ENCODE measurements around the gene ZNF784.

The ZNF784 gene

DNA sequence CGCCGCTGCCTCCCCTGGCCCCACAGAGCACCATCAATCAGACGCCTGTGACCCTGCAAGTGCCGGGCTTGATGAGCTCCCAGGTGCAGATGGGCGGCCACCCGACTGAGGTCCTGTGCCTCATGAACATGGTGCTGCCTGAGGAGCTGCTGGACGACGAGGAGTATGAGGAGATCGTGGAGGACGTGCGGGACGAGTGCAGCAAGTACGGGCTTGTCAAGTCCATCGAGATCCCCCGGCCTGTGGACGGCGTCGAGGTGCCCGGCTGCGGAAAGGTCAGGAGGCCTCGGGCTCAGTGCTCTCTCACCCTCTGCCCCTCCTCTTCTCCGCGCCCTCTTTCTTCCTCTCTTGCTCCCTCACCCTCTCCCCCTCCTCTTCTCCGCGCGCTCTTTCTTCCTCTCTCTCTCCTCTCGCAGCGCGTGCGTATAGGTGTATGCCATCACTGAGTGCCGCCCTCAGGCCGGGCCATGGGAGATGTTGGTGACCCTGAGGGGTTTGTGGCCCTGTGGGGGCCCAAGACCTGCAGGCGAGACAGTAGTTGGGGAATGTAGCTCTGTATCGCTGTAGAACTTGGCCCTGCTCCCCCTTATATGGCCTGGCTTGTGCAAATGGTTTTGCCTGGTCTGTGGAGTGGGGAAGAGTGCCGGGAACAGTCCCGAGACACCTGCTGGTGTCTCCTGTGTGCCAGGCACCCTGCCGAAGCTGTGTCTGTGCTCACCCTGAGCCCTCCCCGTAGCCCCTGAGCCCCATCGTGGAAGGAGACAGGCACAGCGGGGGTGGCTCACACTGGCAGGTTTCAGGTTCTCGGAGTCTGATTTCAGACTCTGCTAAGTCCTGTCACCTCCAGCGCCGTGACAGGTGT is 45.3 kb upstream of the ZNF784 start:
- H3K9ac ChIP-seq (ENCODE audit: low read length) = no peak overlapping the region
- peaks cover 11% of the 10 kb centered on the region for H4K20me1 ChIP-seq (ENCODE audit: low read depth, low read length)
- H3K79me2 ChIP-seq (ENCODE audit: insufficient read depth, low read length) = peaks cover 84% of the 10 kb centered on the region
- H3K36me3 ChIP-seq (ENCODE audit: low read length) = peaks cover 11% of the 10 kb centered on the region
- H3K9me2 ChIP-seq (replicated peaks; ENCODE audit: insufficient read depth, low read length) = no peaks in the 10 kb centered on the region
- H3K4me2 ChIP-seq (ENCODE audit: low read depth, low read length, poor library complexity, severe bottlenecking) = no peak overlapping the region
- H3K27ac ChIP-seq (ENCODE audit: low read depth, low read length) = no peak overlapping the region
- no peaks in the 10 kb centered on the region for H3K27me3 ChIP-seq (ENCODE audit: low read length)
- TF ChIP-seq, protein P1, sequence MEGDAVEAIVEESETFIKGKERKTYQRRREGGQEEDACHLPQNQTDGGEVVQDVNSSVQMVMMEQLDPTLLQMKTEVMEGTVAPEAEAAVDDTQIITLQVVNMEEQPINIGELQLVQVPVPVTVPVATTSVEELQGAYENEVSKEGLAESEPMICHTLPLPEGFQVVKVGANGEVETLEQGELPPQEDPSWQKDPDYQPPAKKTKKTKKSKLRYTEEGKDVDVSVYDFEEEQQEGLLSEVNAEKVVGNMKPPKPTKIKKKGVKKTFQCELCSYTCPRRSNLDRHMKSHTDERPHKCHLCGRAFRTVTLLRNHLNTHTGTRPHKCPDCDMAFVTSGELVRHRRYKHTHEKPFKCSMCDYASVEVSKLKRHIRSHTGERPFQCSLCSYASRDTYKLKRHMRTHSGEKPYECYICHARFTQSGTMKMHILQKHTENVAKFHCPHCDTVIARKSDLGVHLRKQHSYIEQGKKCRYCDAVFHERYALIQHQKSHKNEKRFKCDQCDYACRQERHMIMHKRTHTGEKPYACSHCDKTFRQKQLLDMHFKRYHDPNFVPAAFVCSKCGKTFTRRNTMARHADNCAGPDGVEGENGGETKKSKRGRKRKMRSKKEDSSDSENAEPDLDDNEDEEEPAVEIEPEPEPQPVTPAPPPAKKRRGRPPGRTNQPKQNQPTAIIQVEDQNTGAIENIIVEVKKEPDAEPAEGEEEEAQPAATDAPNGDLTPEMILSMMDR (IDR thresholded peaks at IDR 0.05; ENCODE audit: insufficient read depth, low read length, poor library complexity, severe bottlenecking) = no peak
- no peak for TF ChIP-seq EZH2phosphoT487 (conservative IDR thresholded peaks at IDR 0.05; ENCODE audit: low read length)
- no peak overlapping the region for H2AFZ ChIP-seq (ENCODE audit: low read depth, low read length, severe bottlenecking)
- H3K4me3 ChIP-seq (ENCODE audit: insufficient read depth, low read length, poor library complexity, severe bottlenecking) = no peak overlapping the region
- H3F3A ChIP-seq (ENCODE audit: insufficient read depth) = peaks cover 25% of the 10 kb centered on the region
- no peaks in the 10 kb centered on the region for H3K9me3 ChIP-seq (ENCODE audit: insufficient read depth, low read length)

DNA sequence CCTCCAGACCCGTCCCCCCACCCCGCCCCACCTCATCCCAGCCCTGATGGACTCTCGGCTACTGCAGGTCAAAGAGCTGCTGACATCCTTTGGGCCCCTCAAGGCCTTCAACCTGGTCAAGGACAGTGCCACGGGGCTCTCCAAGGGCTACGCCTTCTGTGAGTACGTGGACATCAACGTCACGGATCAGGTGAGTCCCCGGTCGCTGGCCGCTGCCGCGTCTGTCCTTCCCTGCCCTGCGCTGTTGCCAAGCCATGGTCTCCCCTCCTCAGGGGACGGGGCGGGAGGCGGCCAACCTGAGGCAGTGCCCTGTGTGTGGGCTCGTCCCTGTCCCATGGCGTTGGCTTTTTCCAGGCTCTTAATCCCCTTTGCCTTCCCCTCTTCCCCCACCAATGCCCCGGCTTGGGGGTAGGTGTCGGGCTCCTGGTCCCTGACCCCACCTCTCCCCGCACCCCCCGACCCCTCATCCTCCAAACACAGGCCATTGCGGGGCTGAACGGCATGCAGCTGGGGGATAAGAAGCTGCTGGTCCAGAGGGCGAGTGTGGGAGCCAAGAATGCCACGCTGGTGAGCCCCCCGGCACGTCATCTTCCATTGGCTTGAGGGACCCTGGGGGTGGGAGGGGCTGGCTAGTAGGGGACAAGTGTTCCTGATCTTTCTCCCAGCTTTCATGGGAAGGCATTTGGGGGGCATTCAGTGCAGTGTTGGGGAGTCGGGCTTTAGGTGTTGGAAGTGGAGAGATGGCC is 44.4 kb upstream of the ZNF784 start:
- Histone ChIP-seq H3K27me3 (ENCODE audit: low read length) (no peaks in the 10 kb centered on the region), H3K79me2 (ENCODE audit: insufficient read depth, low read length) (peaks cover 91% of the 10 kb centered on the region), H3K27ac (ENCODE audit: low read depth, low read length) (no peak overlapping the region), H4K20me1 (ENCODE audit: low read depth, low read length) (peaks cover 11% of the 10 kb centered on the region), H3K9me3 (ENCODE audit: insufficient read depth, low read length) (no peaks in the 10 kb centered on the region), H2AFZ (ENCODE audit: low read depth, low read length, severe bottlenecking) (no peak overlapping the region), H3K9me2 (replicated peaks; ENCODE audit: insufficient read depth, low read length) (no peaks in the 10 kb centered on the region), H3K4me2 (ENCODE audit: low read depth, low read length, poor library complexity, severe bottlenecking) (no peak overlapping the region), H3K4me3 (ENCODE audit: insufficient read depth, low read length, poor library complexity, severe bottlenecking) (no peak overlapping the region), H3K9ac (ENCODE audit: low read length) (no peak overlapping the region), H3F3A (ENCODE audit: insufficient read depth) (peaks cover 18% of the 10 kb centered on the region; the same call in 1 of the 2 replicates), H3K36me3 (ENCODE audit: low read length) (peaks cover 11% of the 10 kb centered on the region)
- TF ChIP-seq EZH2phosphoT487 (conservative IDR thresholded peaks at IDR 0.05; ENCODE audit: low read length) = no peak
- TF ChIP-seq, protein P1 (IDR thresholded peaks at IDR 0.05; ENCODE audit: insufficient read depth, low read length, poor library complexity, severe bottlenecking) = no peak

DNA sequence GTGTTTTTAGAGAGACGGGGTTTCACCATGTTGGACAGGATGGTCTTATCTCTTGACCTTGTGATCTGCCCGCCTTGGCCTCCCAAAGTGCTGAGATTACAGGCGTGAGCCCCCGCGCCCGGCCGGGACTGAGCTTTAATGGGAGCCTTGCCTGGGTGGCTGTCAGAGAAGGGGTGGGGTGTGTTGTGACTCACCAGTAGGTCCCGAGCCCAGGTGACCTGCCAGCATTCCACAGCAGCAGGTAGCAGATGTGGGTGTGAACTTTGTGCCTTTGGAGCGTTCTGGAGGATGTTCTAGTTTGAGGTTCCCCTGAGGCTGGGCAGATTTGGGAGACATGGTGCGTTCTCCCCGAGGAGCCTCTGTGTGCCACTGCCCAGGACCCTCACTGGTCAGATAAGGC is 43.6 kb upstream of the ZNF784 start:
- no peak overlapping the region for H3K27ac ChIP-seq (ENCODE audit: low read depth, low read length)
- no peak for TF ChIP-seq EZH2phosphoT487 (conservative IDR thresholded peaks at IDR 0.05; ENCODE audit: low read length)
- TF ChIP-seq, protein P1 (IDR thresholded peaks at IDR 0.05; ENCODE audit: insufficient read depth, low read length, poor library complexity, severe bottlenecking) = no peak

More for the DNA sequence above, 43.6 kb upstream of the ZNF784 start:
- no peak overlapping the region for H3K9ac ChIP-seq (ENCODE audit: low read length)
- no peak overlapping the region for H3K4me2 ChIP-seq (ENCODE audit: low read depth, low read length, poor library complexity, severe bottlenecking)
- peaks cover 16% of the 10 kb centered on the region for H4K20me1 ChIP-seq (ENCODE audit: low read depth, low read length)
- no peaks in the 10 kb centered on the region for H3K9me2 ChIP-seq (replicated peaks; ENCODE audit: insufficient read depth, low read length)
- no peak overlapping the region for H3K4me3 ChIP-seq (ENCODE audit: insufficient read depth, low read length, poor library complexity, severe bottlenecking)
- no peaks in the 10 kb centered on the region for H3K9me3 ChIP-seq (ENCODE audit: insufficient read depth, low read length)
- peaks cover 91% of the 10 kb centered on the region for H3K79me2 ChIP-seq (ENCODE audit: insufficient read depth, low read length)
- peaks cover 16% of the 10 kb centered on the region for H3K36me3 ChIP-seq (ENCODE audit: low read length)
- no peak overlapping the region for H2AFZ ChIP-seq (ENCODE audit: low read depth, low read length, severe bottlenecking)
- no peaks in the 10 kb centered on the region for H3K27me3 ChIP-seq (ENCODE audit: low read length)
- H3F3A ChIP-seq (ENCODE audit: insufficient read depth) = peaks cover 10% of the 10 kb centered on the region; the same call in 1 of the 2 replicates

Data from SU-DHL-6 (cell line).